A549 (cell line): Measurements from ENCODE around the gene RBM26. TPM values are rescaled to one million over a fixed set of nuclear protein-coding genes. Genes with fewer than 3 reads are reported as not detected.
A peak's percentile ranks its signal among the peaks of the same experiment; 100 is the strongest.

Source experiments
- ATAC-seq, 2 experiments: fragments of 200-7000 bp in 1 of 2; fragments of >200 bp in 1 of 2; cut with Nextera tagmentation in 1 of 2; cut with Tn5 transposase in 1 of 2; 3 replicates each; pipeline versions ENCODE4 v1.8.0 to v1.9.1; 2018 to 2020; ENCODE audit warnings: mild to moderate bottlenecking in 1 of 2, moderate library complexity in 1 of 2
- CTCF ChIA-PET: fragments of 300-600 bp; sonication (Branson Sonifier 250); formaldehyde crosslinking; extraction: SDS; loops from one replicate; lab custom pipeline; 2021; ENCODE audit warnings: antibody characterized with exemption, inconsistent platforms; lab: Yijun Ruan, JAX
- POLR2A ChIA-PET: fragments of 350-600 bp; formaldehyde crosslinking; extraction: SDS; loops from one replicate; lab custom pipeline; 2021; ENCODE audit warnings: antibody characterized with exemption, inconsistent platforms; lab: Yijun Ruan, JAX
- DNase-seq, 2 experiments: peaks; one replicate each; pipeline versions ENCODE4 v3.0.0 to v3.0.0-alpha.2; 2011 to 2016; ENCODE audit warnings: low read depth in 1 of 2, low spot score in 1 of 2
- FAIRE-seq: peaks from 2 replicates; lab custom pipeline; 2011; peaks lifted over from hg19 to GRCh38; lab: Jason Lieb, UNC
- H3K27ac ChIP-seq, 2 experiments: fragments of >200 bp; sonication (Bioruptor Twin); formaldehyde crosslinking; 3 replicates each; pipeline ENCODE4 v1.5.1; 2016 to 2017
- H3K4me1 ChIP-seq: fragments of >200 bp; sonication (Bioruptor Twin); formaldehyde crosslinking; 3 replicates; pipeline ENCODE4 v1.6.1; 2016
- H3K4me2 ChIP-seq: fragments of >200 bp; sonication (Bioruptor Twin); formaldehyde crosslinking; 3 replicates; pipeline ENCODE4 v1.6.1; 2016
- H3K4me3 ChIP-seq: fragments of >200 bp; sonication (Bioruptor Twin); formaldehyde crosslinking; 3 replicates; pipeline ENCODE4 v1.5.1; 2016
- H3K9me3 ChIP-seq: fragments of >200 bp; sonication (Bioruptor Twin); formaldehyde crosslinking; 3 replicates; pipeline ENCODE4 v1.6.1; 2016
- FOSB ChIP-seq: fragments of 250-450 bp; sonication (Bioruptor Pico); IDR thresholded peaks from 2 replicates; pipeline ENCODE4 v1.5.0; 2020; ENCODE audit warnings: mild to moderate bottlenecking, moderate library complexity
- FOSL2 ChIP-seq, 2 experiments: fragments of 450-650 bp in 1 of 2; fragments of >200 bp in 1 of 2; sonication (Bioruptor Twin) in 1 of 2; formaldehyde crosslinking; IDR thresholded peaks; 2 replicates each; pipeline versions ENCODE4 v1.5.0 to v1.6.1; 2016 to 2020; ENCODE audit warnings: mild to moderate bottlenecking in 1 of 2, moderate library complexity in 1 of 2
- FOXS1 ChIP-seq: fragments of 250-450 bp; sonication (Bioruptor Pico); IDR thresholded peaks from 2 replicates; pipeline ENCODE4 v1.5.0; 2020; ENCODE audit warnings: mild to moderate bottlenecking, moderate library complexity
- GATA3 ChIP-seq: IDR thresholded peaks from 2 replicates; pipeline ENCODE4 v1.6.1; 2012; ENCODE audit warnings: borderline replicate concordance
- HOXA7 ChIP-seq: fragments of 250-450 bp; sonication (Bioruptor Pico); IDR thresholded peaks from 2 replicates; pipeline ENCODE4 v1.5.0; 2020; ENCODE audit warnings: mild to moderate bottlenecking, moderate library complexity
- HOXB5 ChIP-seq: fragments of 250-450 bp; sonication (Bioruptor Pico); IDR thresholded peaks from 2 replicates; pipeline ENCODE4 v1.5.0; 2020; ENCODE audit warnings: mild to moderate bottlenecking, moderate library complexity
- POLR2AphosphoS2 ChIP-seq: conservative IDR thresholded peaks from 2 replicates; pipeline ENCODE4 v1.6.1; 2012; ENCODE audit warnings: low read length, improper control_type of control experiment, inconsistent platforms
- RAD21 ChIP-seq, 2 experiments: fragments of >200 bp in 1 of 2; sonication (Bioruptor Twin) in 1 of 2; formaldehyde crosslinking in 1 of 2; IDR thresholded peaks in 1 of 2; conservative IDR thresholded peaks in 1 of 2; 2 replicates in 1 of 2; 3 replicates in 1 of 2; pipeline ENCODE4 v1.6.1; 2012 to 2018; ENCODE audit warnings: inconsistent platforms in 1 of 2
- RARB ChIP-seq: fragments of 250-450 bp; sonication (Bioruptor Pico); IDR thresholded peaks from 2 replicates; pipeline ENCODE4 v1.8.0; 2021; ENCODE audit warnings: mild to moderate bottlenecking, moderate library complexity
- RFX5 ChIP-seq: fragments of 450-650 bp; IDR thresholded peaks from 2 replicates; pipeline ENCODE4 v1.7.1; 2014; ENCODE audit warnings: antibody characterized with exemption, mild to moderate bottlenecking, moderate library complexity
- RNF2 ChIP-seq: fragments of 200-600 bp; sonication (generic); IDR thresholded peaks from 2 replicates; pipeline ENCODE4 v1.6.1; 2016; ENCODE audit warnings: low read depth, mild to moderate bottlenecking, antibody characterized with exemption, moderate library complexity, borderline replicate concordance
- SREBF2 ChIP-seq: fragments of 450-650 bp; IDR thresholded peaks from 2 replicates; pipeline ENCODE4 v1.6.1; 2014; ENCODE audit warnings: mild to moderate bottlenecking, moderate library complexity
- TP53 ChIP-seq: fragments of 250-450 bp; sonication (Bioruptor Pico); IDR thresholded peaks from 2 replicates; pipeline ENCODE4 v1.5.0; 2021; ENCODE audit warnings: mild to moderate bottlenecking, moderate library complexity
- WGBS: methylation state at CpG from one replicate; pipeline ENCODE4 v1.1.6; 2017; ENCODE audit errors: missing lambda C conversion rate; 5-methylcytosine and 5-hydroxymethylcytosine counted together
- polyA plus RNA-seq, 4 experiments: library from polyadenylated mRNA; depleted of rRNA in 3 of 4; stranded (reverse); fragments of >200 nt; fragmentation: RNase III in 1 of 4; extraction: RNeasy Plus Mini Kit Qiagen cat#74134 plus additional on column Dnase treatment in 1 of 4; gene quantifications; 2 replicates in 3 of 4; 3 replicates in 1 of 4; pipeline ENCODE4 v1.2.3, GENCODE V29; 2011 to 2017
- TF ChIP-seq, protein P1 (sequence below): fragments of >200 bp; sonication (Bioruptor Twin); formaldehyde crosslinking; IDR thresholded peaks from 2 replicates; pipeline ENCODE4 v1.6.1; 2016
- TF ChIP-seq, protein P2 (sequence below): fragments of 150-350 bp; IDR thresholded peaks from 2 replicates; pipeline ENCODE4 v1.6.1; 2014; ENCODE audit warnings: low read depth, mild to moderate bottlenecking, low read length
- TF ChIP-seq, protein P3 (sequence below): IDR thresholded peaks from 2 replicates; pipeline ENCODE4 v1.6.1; 2012
- TF ChIP-seq, protein P4 (sequence below): fragments of >200 bp; sonication (Bioruptor Twin); formaldehyde crosslinking; IDR thresholded peaks from 3 replicates; pipeline ENCODE4 v1.6.1; 2016
- TF ChIP-seq, protein P5 (sequence below): IDR thresholded peaks from 2 replicates; pipeline ENCODE4 v1.6.1; 2012
- TF ChIP-seq, protein P6 (sequence below): fragments of 450-650 bp; IDR thresholded peaks from 2 replicates; pipeline ENCODE4 v1.6.1; 2014; ENCODE audit warnings: antibody characterized with exemption

RBM26 gene
- polyA plus RNA-seq, 2 of the 4 experiments (the other 2 are of a cell fraction): 29.5 to 29.7 TPM

DNA sequence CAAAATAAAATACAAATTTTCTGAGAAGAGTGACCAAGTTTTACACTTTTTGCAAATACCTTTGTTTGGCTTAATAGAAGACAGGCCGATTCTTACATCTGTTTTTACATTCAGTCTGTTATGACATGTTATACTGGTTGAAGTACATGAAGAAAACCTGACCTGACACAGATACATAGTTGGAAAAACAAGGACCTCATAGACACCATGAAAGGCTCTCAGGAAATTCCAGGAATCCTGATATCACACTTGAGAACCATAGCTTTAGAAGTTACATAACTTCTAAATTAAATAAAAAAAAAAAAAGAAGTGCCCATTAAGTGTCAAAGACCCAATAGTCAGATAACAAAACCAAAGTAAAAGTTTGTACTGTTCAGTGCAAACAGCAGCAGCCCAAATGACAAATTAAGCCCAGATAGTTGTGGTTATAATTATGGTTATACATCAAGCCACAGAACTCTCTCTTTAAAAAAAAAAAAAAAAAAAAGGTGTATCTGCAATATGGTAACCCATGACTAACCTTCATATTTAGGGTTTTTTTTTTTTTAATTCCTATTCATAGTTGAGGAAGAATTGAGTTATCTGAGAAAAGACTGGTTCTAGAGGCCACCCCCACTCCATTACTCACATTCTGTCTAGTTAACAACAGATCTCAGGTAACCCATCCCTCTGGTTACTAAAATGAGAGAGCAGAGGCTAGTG is 19.8 kb downstream of the RBM26 start:
- no peak for ATAC-seq
- no peak overlapping the region for H3K27ac ChIP-seq
- POLR2A ChIA-PET: no interaction called here

DNA sequence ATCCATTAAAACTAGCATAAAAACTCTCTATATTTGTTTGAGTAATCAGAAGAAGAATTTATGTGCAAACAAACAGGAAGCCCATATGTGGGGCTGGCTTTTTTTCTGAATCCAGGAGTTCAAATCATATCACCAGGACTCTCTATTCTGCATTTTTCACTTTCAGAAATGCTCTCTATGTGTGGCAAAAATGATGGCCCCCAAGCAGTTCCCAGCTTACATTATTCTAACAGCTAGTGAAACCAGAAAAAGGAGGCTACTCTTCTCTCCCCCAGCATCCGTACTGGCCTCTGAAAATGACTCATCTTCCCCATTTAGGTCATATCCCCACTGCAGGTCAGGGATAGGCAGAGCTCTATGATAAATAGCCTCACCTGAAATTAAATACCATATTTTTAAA is 20.4 kb downstream of the RBM26 start:
- DNase-seq: no peak
- FAIRE-seq: no peak
- 7% methylated on average over 1 of the region's 1 CpG for WGBS
- ChIA-PET CTCF (no interaction called here), POLR2A (no interaction called here)
- H3K27ac ChIP-seq: no peak overlapping the region
- peak overlapping the region; percentile 23 for H3K4me2 ChIP-seq
- no peaks in the 10 kb centered on the region for H3K9me3 ChIP-seq
- TF ChIP-seq, protein P1, sequence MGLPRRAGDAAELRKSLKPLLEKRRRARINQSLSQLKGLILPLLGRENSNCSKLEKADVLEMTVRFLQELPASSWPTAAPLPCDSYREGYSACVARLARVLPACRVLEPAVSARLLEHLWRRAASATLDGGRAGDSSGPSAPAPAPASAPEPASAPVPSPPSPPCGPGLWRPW: no peak
- TF ChIP-seq FOSL2 (IDR thresholded peaks at IDR 0.05) (no peak), FOSL2 (CRISPR knock-in tag; IDR thresholded peaks at IDR 0.05) (0 out of 2 replicates have a peak, but pooled peaks have one; percentile 5), HOXB5 (CRISPR knock-in tag) (no peak), GATA3 (no peak), RAD21 (conservative IDR thresholded peaks at IDR 0.05 in 1 of 2, IDR thresholded peaks at IDR 0.05 in 1 of 2) (no peak), RNF2 (no peak), POLR2AphosphoS2 (no peak)
- TF ChIP-seq, protein P2, sequence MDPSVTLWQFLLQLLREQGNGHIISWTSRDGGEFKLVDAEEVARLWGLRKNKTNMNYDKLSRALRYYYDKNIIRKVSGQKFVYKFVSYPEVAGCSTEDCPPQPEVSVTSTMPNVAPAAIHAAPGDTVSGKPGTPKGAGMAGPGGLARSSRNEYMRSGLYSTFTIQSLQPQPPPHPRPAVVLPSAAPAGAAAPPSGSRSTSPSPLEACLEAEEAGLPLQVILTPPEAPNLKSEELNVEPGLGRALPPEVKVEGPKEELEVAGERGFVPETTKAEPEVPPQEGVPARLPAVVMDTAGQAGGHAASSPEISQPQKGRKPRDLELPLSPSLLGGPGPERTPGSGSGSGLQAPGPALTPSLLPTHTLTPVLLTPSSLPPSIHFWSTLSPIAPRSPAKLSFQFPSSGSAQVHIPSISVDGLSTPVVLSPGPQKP: no peak
- TF ChIP-seq, protein P3, sequence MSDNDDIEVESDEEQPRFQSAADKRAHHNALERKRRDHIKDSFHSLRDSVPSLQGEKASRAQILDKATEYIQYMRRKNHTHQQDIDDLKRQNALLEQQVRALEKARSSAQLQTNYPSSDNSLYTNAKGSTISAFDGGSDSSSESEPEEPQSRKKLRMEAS: no peak
- peak in 1 of 2 experiments; percentile 57; a peak in 2 of 6 replicates for ATAC-seq
- peaks cover 36% of the 10 kb centered on the region for H3K4me1 ChIP-seq
- no peak overlapping the region for H3K4me3 ChIP-seq

More for the DNA sequence above, 19.8 kb downstream of the RBM26 start:
- FAIRE-seq (no peak), DNase-seq (no peak)
- 34% methylated on average over 1 of the region's 1 CpG for WGBS
- Histone ChIP-seq H3K4me1 (peaks cover 31% of the 10 kb centered on the region), H3K4me2 (peak overlapping the region; percentile 23; the same call in 2 of the 3 replicates), H3K4me3 (no peak overlapping the region), H3K9me3 (no peaks in the 10 kb centered on the region)
- CTCF ChIA-PET: no interaction called here
- TF ChIP-seq, protein P4, sequence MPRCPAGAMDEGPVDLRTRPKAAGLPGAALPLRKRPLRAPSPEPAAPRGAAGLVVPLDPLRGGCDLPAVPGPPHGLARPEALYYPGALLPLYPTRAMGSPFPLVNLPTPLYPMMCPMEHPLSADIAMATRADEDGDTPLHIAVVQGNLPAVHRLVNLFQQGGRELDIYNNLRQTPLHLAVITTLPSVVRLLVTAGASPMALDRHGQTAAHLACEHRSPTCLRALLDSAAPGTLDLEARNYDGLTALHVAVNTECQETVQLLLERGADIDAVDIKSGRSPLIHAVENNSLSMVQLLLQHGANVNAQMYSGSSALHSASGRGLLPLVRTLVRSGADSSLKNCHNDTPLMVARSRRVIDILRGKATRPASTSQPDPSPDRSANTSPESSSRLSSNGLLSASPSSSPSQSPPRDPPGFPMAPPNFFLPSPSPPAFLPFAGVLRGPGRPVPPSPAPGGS: no peak
- no peak for TF ChIP-seq TP53
- TF ChIP-seq, protein P5, sequence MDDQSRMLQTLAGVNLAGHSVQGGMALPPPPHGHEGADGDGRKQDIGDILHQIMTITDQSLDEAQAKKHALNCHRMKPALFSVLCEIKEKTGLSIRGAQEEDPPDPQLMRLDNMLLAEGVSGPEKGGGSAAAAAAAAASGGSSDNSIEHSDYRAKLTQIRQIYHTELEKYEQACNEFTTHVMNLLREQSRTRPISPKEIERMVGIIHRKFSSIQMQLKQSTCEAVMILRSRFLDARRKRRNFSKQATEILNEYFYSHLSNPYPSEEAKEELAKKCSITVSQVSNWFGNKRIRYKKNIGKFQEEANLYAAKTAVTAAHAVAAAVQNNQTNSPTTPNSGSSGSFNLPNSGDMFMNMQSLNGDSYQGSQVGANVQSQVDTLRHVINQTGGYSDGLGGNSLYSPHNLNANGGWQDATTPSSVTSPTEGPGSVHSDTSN: no peak
- TF ChIP-seq RARB (CRISPR knock-in tag): no peak
- TF ChIP-seq FOSB (CRISPR knock-in tag): no peak
- TF ChIP-seq HOXA7 (CRISPR knock-in tag): no peak
- TF ChIP-seq, protein P6, sequence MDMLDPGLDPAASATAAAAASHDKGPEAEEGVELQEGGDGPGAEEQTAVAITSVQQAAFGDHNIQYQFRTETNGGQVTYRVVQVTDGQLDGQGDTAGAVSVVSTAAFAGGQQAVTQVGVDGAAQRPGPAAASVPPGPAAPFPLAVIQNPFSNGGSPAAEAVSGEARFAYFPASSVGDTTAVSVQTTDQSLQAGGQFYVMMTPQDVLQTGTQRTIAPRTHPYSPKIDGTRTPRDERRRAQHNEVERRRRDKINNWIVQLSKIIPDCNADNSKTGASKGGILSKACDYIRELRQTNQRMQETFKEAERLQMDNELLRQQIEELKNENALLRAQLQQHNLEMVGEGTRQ: no peak
- no peak for TF ChIP-seq FOXS1
- no peak for TF ChIP-seq SREBF2
- TF ChIP-seq RFX5: no peak
